Ovary (tissue), 3 donors: Measurements from ENCODE around the gene ADGRV1.

Experiments
- CTCF ChIP-seq, 3 donors: fragments of 450-650 bp in 2 of 3; fragments of 200-600 bp in 1 of 3; IDR thresholded peaks; one replicate each; pipeline versions ENCODE4 v1.5.1 to v1.8.0; 2016 to 2022; ENCODE audit warnings: antibody characterized with exemption in 3 of 3, mild to moderate bottlenecking in 1 of 3
- POLR2A ChIP-seq: fragments of 450-650 bp; IDR thresholded peaks from one replicate; pipeline ENCODE4 v1.6.1; 2017; ENCODE audit warnings: antibody characterized with exemption, mild to moderate bottlenecking, moderate library complexity
- donor health status: DM: no; HTN: no; CAD: no.

- TF ChIP-seq CTCF (IDR thresholded peaks at IDR 0.05) = no peak
- TF ChIP-seq POLR2A = no peak
These were observed 344.2 kb downstream of the ADGRV1 start for GRCh38 chr5:90902651-90903386.
